SH-SY5Y (cell line): Measurements from ENCODE around the gene KLRB1.
A peak's percentile ranks its signal among the peaks of the same experiment; 100 is the strongest.

Experiments used
- GATA2 ChIP-seq: IDR thresholded peaks from 2 replicates; pipeline ENCODE4 v1.6.1; 2011; ENCODE audit warnings: mild to moderate bottlenecking, low read depth, low read length
- GATA3 ChIP-seq: IDR thresholded peaks from 2 replicates; pipeline ENCODE4 v1.6.1; 2011; ENCODE audit warnings: low read depth, mild to moderate bottlenecking, low read length, moderate library complexity

KLRB1 gene

GRCh38 chr12:9634969-9635754, 27.4 kb upstream of the KLRB1 start:
- TF ChIP-seq GATA3 = peak; percentile 28; the same call in 1 of the 2 replicates
- TF ChIP-seq GATA2 = no peak

GRCh38 chr12:9634177-9634803, 26.6 kb upstream of the KLRB1 start:
- no peak for TF ChIP-seq GATA3

GRCh38 chr12:9632766-9633165, 25.1 kb upstream of the KLRB1 start:
- TF ChIP-seq GATA2 (no peak), GATA3 (no peak)

GRCh38 chr12:9626821-9627220, 19.1 kb upstream of the KLRB1 start:
- TF ChIP-seq GATA3 = no peak
- no peak for TF ChIP-seq GATA2

- TF ChIP-seq GATA2 (no peak), GATA3 (no peak)
Measured at GRCh38 chr12:9626291-9626690, 18.6 kb upstream of the KLRB1 start.

- TF ChIP-seq GATA3 = no peak
- no peak for TF ChIP-seq GATA2
Measured at GRCh38 chr12:9625019-9625418, 17.3 kb upstream of the KLRB1 start.

- TF ChIP-seq GATA2 = no peak
- no peak for TF ChIP-seq GATA3
Measured at GRCh38 chr12:9619411-9620179, 11.9 kb upstream of the KLRB1 start.

- TF ChIP-seq GATA2 (no peak), GATA3 (no peak)
Measured at GRCh38 chr12:9617124-9617523, 9.4 kb upstream of the KLRB1 start.

GRCh38 chr12:9615420-9616136, 7.9 kb upstream of the KLRB1 start:
- TF ChIP-seq GATA2 (no peak), GATA3 (no peak)

GRCh38 chr12:9606736-9607372, 862 bp downstream of the KLRB1 start:
- TF ChIP-seq GATA2 = no peak
- no peak for TF ChIP-seq GATA3

- TF ChIP-seq GATA3 (no peak), GATA2 (no peak)
Measured at GRCh38 chr12:9606247-9606646, 1.5 kb downstream of the KLRB1 start.

GRCh38 chr12:9605483-9605882, 2.2 kb downstream of the KLRB1 start:
- TF ChIP-seq GATA3 (no peak), GATA2 (no peak)

GRCh38 chr12:9604287-9604686, 3.4 kb downstream of the KLRB1 start:
- TF ChIP-seq GATA2 (no peak), GATA3 (no peak)
